ENCODE results near the gene NEUROD2. TPM values are rescaled to one million over a fixed set of nuclear protein-coding genes. Genes with fewer than 3 reads are reported as not detected.

Gene NEUROD2
- total RNA-seq, 1 experiment from 2014 or later, result not detected

DNA sequence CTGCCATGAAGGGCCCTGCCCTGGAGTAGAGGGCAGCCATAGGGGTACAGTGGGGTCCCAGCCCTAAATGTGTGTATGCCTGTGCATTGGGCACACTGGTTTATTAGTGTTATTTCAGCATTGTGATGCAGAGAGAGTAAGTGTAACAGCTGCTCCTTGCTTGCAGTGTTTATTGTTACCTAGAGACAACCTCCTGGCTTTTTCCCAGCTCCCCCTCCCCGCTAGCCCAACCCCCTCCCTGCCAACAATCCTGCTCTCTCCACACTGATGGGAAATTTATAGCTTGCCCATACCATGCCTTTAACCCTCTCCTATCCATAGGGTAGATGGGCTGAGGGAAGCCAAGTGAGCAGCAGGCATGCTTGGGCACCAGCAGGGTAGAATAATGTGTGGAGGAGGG is 51.3 kb downstream of the NEUROD2 start:
- intact Hi-C loops (cut with micrococcal nuclease), result no loop called here
- no peak overlapping the region for H3K27ac Mint-ChIP-seq (ENCODE audit: low read depth, unreplicated experiment)
- no peaks in the 10 kb centered on the region for H3K27me3 Mint-ChIP-seq (ENCODE audit: insufficient read depth, unreplicated experiment)
- no peak for DNase-seq (ENCODE audit: unreplicated experiment)
- H3K36me3 Mint-ChIP-seq (ENCODE audit: insufficient read depth, unreplicated experiment), result peaks cover 44% of the 10 kb centered on the region
- H3K9me3 Mint-ChIP-seq (ENCODE audit: unreplicated experiment), result no peaks in the 10 kb centered on the region
- BruUV-seq (replicated peaks), result no TSS peak
- no peak overlapping the region for H3K4me3 Mint-ChIP-seq (ENCODE audit: unreplicated experiment)
- H3K4me1 Mint-ChIP-seq (ENCODE audit: insufficient read depth, unreplicated experiment), result peaks cover 15% of the 10 kb centered on the region
- CTCF ChIA-PET, result interaction anchor here (2.1 to 3.5 kb wide), 2 partner anchors 8 to 65 kb away, joined by 10 to 20 read pairs; no protein-coding TSS in a partner anchor
- TF ChIP-seq, protein P1, sequence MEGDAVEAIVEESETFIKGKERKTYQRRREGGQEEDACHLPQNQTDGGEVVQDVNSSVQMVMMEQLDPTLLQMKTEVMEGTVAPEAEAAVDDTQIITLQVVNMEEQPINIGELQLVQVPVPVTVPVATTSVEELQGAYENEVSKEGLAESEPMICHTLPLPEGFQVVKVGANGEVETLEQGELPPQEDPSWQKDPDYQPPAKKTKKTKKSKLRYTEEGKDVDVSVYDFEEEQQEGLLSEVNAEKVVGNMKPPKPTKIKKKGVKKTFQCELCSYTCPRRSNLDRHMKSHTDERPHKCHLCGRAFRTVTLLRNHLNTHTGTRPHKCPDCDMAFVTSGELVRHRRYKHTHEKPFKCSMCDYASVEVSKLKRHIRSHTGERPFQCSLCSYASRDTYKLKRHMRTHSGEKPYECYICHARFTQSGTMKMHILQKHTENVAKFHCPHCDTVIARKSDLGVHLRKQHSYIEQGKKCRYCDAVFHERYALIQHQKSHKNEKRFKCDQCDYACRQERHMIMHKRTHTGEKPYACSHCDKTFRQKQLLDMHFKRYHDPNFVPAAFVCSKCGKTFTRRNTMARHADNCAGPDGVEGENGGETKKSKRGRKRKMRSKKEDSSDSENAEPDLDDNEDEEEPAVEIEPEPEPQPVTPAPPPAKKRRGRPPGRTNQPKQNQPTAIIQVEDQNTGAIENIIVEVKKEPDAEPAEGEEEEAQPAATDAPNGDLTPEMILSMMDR (IDR thresholded peaks at IDR 0.05; ENCODE audit: unreplicated experiment), result no peak
- POLR2A ChIA-PET, result interaction anchor here (0.6 kb wide), 1 partner anchor 655 kb away, joined by 3 read pairs; no protein-coding TSS in a partner anchor

- Mint-ChIP-seq H3K36me3 (ENCODE audit: insufficient read depth, unreplicated experiment) (peaks cover 44% of the 10 kb centered on the region), H3K4me3 (ENCODE audit: unreplicated experiment) (no peak overlapping the region), H3K4me1 (ENCODE audit: insufficient read depth, unreplicated experiment) (peaks cover 15% of the 10 kb centered on the region), H3K27ac (ENCODE audit: low read depth, unreplicated experiment) (no peak overlapping the region), H3K9me3 (ENCODE audit: unreplicated experiment) (no peaks in the 10 kb centered on the region), H3K27me3 (ENCODE audit: insufficient read depth, unreplicated experiment) (no peaks in the 10 kb centered on the region)
- BruUV-seq (replicated peaks), result no TSS peak
- TF ChIP-seq, protein P1 (IDR thresholded peaks at IDR 0.05; ENCODE audit: unreplicated experiment), result no peak
- no peak for DNase-seq (ENCODE audit: unreplicated experiment)
- intact Hi-C loops (cut with micrococcal nuclease), result no loop called here
- ChIA-PET CTCF (interaction anchor here (1.0 to 3.5 kb wide), 3 partner anchors 7 to 80 kb away, joined by 3 to 20 read pairs (median 10); no protein-coding TSS in a partner anchor), POLR2A (no interaction called here)
Measured at GRCh38 chr17:39555368-39555767, 52.4 kb downstream of the NEUROD2 start.

Other genes with a start within 250 kb of the NEUROD2 start
- gene FBXL20, start 206.3 kb downstream of the NEUROD2 start, total RNA-seq (2022), result 13.4 and 16.2 TPM in 2 replicates
- 59.0 TPM in 2 replicates for gene MED1, start 156.7 kb downstream of the NEUROD2 start, total RNA-seq (2022)
- gene CDK12, start 146.4 kb downstream of the NEUROD2 start, total RNA-seq (2022), result 71.1 and 71.3 TPM in 2 replicates
- not detected in 2 replicates for gene PPP1R1B, start 19.0 kb upstream of the NEUROD2 start, total RNA-seq (2022)
- gene STARD3, start 29.2 kb upstream of the NEUROD2 start, total RNA-seq (2022), result 30.1 and 31.1 TPM in 2 replicates
- 0.37 and 0.71 TPM in 2 replicates for gene TCAP, start 57.4 kb upstream of the NEUROD2 start, total RNA-seq (2022)
- not detected in 2 replicates for gene PNMT, start 60.5 kb upstream of the NEUROD2 start, total RNA-seq (2022)
- gene PGAP3, start 80.1 kb upstream of the NEUROD2 start, total RNA-seq (2022), result 10.0 and 13.2 TPM in 2 replicates
- gene ERBB2, start 92.1 kb upstream of the NEUROD2 start, total RNA-seq (2022), result 33.3 and 33.7 TPM in 2 replicates
- 42.1 and 51.3 TPM in 2 replicates for gene MIEN1, start 122.6 kb upstream of the NEUROD2 start, total RNA-seq (2022)
- gene GRB7, start 130.0 kb upstream of the NEUROD2 start, total RNA-seq (2022), result 7.3 and 10.3 TPM in 2 replicates

Data from MCF 10A (cell line).